B cell (primary cell): ENCODE measurements around the gene ZC3H18. TPM values are rescaled to one million over a fixed set of nuclear protein-coding genes. Genes with fewer than 3 reads are reported as not detected.
A peak's percentile ranks its signal among the peaks of the same experiment; 100 is the strongest.

Experiments used
- ATAC-seq: fragments of 200-7000 bp; cut with Tn5 transposase; one replicate; pipeline ENCODE4 v1.10.0; 2021; ENCODE audit warnings: low read depth, mild to moderate bottlenecking, moderate number of reproducible peaks, moderate library complexity
- CTCF ChIA-PET: fragments of 350-600 bp; sonication (Branson Sonifier 250); formaldehyde crosslinking; loops from one replicate; lab custom pipeline; 2021; ENCODE audit warnings: antibody characterized with exemption, inconsistent platforms; lab: Charles Lee
- POLR2A ChIA-PET: fragments of 350-600 bp; sonication (Branson Sonifier 250); formaldehyde crosslinking; loops from one replicate; lab custom pipeline; 2021; ENCODE audit warnings: antibody characterized with exemption; lab: Charles Lee
- DNase-seq: peaks from one replicate; pipeline ENCODE4 v3.0.0; 2013
- H2AFZ ChIP-seq: 2 replicates; pipeline ENCODE4 v1.6.1; 2012; ENCODE audit warnings: mild to moderate bottlenecking, low read depth, low read length; ENCODE audit not compliant: insufficient read depth, poor library complexity, severe bottlenecking
- H3K27ac ChIP-seq, 2 donors: 1 replicate in 1 of 2; 2 replicates in 1 of 2; pipeline ENCODE4 v1.5.1; 2012 to 2013; ENCODE audit warnings: low read length in 2 of 2, mild to moderate bottlenecking in 2 of 2, moderate library complexity in 1 of 2
- H3K27me3 ChIP-seq, 4 experiments: fragments of 200-600 bp in 1 of 4; sonication (generic) in 1 of 4; replicated peaks in 1 of 4; 1 replicate in 2 of 4; 2 replicates in 2 of 4; pipeline versions ENCODE4 v1.6.1 to v1.7.0; 2013 to 2016; ENCODE audit warnings: low read length in 3 of 4, mild to moderate bottlenecking in 2 of 4, mixed read lengths in 1 of 4, moderate library complexity in 1 of 4; ENCODE audit not compliant: insufficient read depth in 4 of 4, control insufficient read depth in 3 of 4; ENCODE audit errors: control extremely low read depth in 1 of 4
- H3K36me3 ChIP-seq, 2 experiments: replicated peaks in 1 of 2; 1 replicate in 1 of 2; 2 replicates in 1 of 2; pipeline versions ENCODE4 v1.6.1 to v1.7.1; 2013; ENCODE audit warnings: low read length in 1 of 2; ENCODE audit not compliant: insufficient read depth in 2 of 2, control insufficient read depth in 1 of 2; ENCODE audit errors: control extremely low read depth in 1 of 2, extremely low read depth in 1 of 2
- H3K4me1 ChIP-seq, 2 donors: fragments of 200-600 bp in 1 of 2; sonication (generic) in 1 of 2; 1 replicate in 1 of 2; 2 replicates in 1 of 2; pipeline versions ENCODE4 v1.5.1 to v1.6.1; 2013 to 2017; ENCODE audit warnings: low read length in 2 of 2; ENCODE audit not compliant: control insufficient read depth in 2 of 2, insufficient read depth in 2 of 2
- H3K4me2 ChIP-seq: replicated peaks from 2 replicates; pipeline ENCODE3; 2012; ENCODE audit warnings: mild to moderate bottlenecking, low read depth, low read length; ENCODE audit not compliant: poor library complexity, severe bottlenecking
- H3K4me3 ChIP-seq, 5 experiments: fragments of 200-600 bp in 1 of 5; sonication (generic) in 1 of 5; 1 replicate in 3 of 5; 2 replicates in 2 of 5; pipeline versions ENCODE4 v1.5.1 to v1.7.0; 2011 to 2016; ENCODE audit warnings: low read length in 4 of 5, mild to moderate bottlenecking in 4 of 5, low read depth in 2 of 5, control low read depth in 1 of 5, moderate library complexity in 1 of 5; ENCODE audit not compliant: insufficient read depth in 1 of 5; ENCODE audit errors: control extremely low read depth in 1 of 5, extremely low read depth in 1 of 5
- H3K79me2 ChIP-seq: fragments of 200-600 bp; sonication (generic); one replicate; pipeline ENCODE4 v1.6.0; 2016; ENCODE audit warnings: low read length; ENCODE audit not compliant: control insufficient read depth, insufficient read depth
- H3K9ac ChIP-seq: fragments of 200-600 bp; sonication (generic); 2 replicates; pipeline ENCODE4 v1.6.1; 2017; ENCODE audit warnings: mild to moderate bottlenecking, low read length, moderate library complexity
- H3K9me3 ChIP-seq, 3 donors: one replicate each; pipeline versions ENCODE4 v1.6.1 to v1.7.1; 2013; ENCODE audit warnings: low read length in 2 of 3; ENCODE audit not compliant: control insufficient read depth in 2 of 3, insufficient read depth in 1 of 3; ENCODE audit errors: control extremely low read depth in 1 of 3
- H4K20me1 ChIP-seq: 2 replicates; pipeline ENCODE4 v1.6.0; 2012; ENCODE audit warnings: mild to moderate bottlenecking, low read length; ENCODE audit not compliant: insufficient read depth, control insufficient read depth, poor library complexity, severe bottlenecking
- H3K27ac Mint-ChIP-seq: one replicate; pipeline ENCODE4 v1.8.0; 2021; ENCODE audit warnings: mixed read lengths
- H3K27me3 Mint-ChIP-seq: one replicate; pipeline ENCODE4 v1.8.0; 2021; ENCODE audit warnings: mixed read lengths
- H3K4me1 Mint-ChIP-seq: one replicate; pipeline ENCODE4 v1.8.0; 2021; ENCODE audit warnings: mixed read lengths
- H3K4me3 Mint-ChIP-seq: one replicate; pipeline ENCODE4 v1.8.0; 2021; ENCODE audit warnings: mixed read lengths
- H3K9me3 Mint-ChIP-seq: one replicate; pipeline ENCODE4 v1.8.0; 2022; ENCODE audit warnings: mixed read lengths; ENCODE audit not compliant: insufficient read depth
- EZH2 ChIP-seq: IDR thresholded peaks from 2 replicates; pipeline ENCODE4 v1.6.1; 2012; ENCODE audit warnings: borderline replicate concordance, low read depth, mild to moderate bottlenecking, moderate library complexity, low read length; ENCODE audit not compliant: insufficient read depth, poor library complexity, severe bottlenecking
- WGBS: methylation state at CpG from one replicate; pipeline ENCODE4 v1.1.5; 2013; ENCODE audit warnings: missing lambda C conversion rate; ENCODE audit not compliant: insufficient coverage; 5-methylcytosine and 5-hydroxymethylcytosine counted together
- intact Hi-C: fragments of 100-400 bp; cut with micrococcal nuclease; formaldehyde crosslinking; loops from one replicate; pipeline ENCODE4 v1.10.0; 2022
- polyA minus RNA-seq: library from RNA; depleted of rRNA, polyadenylated mRNA; stranded (reverse); fragments of >200 nt; gene quantifications from 2 replicates; pipeline ENCODE4 v1.2.3, GENCODE V29; 2012
- polyA plus RNA-seq: library from polyadenylated mRNA; depleted of rRNA; stranded (reverse); fragments of >200 nt; gene quantifications from 2 replicates; pipeline ENCODE4 v1.2.3, GENCODE V29; 2012
- total RNA-seq, 2 donors: library from RNA; stranded (reverse); fragments of 120-200 nt in 1 of 2; gene quantifications; 1 replicate in 1 of 2; 2 replicates in 1 of 2; pipeline versions ENCODE4 v1.2.3 to v1.2.4, GENCODE V29; 2013 to 2022
- TF ChIP-seq, protein P1 (sequence below): fragments of 200-600 bp; IDR thresholded peaks from one replicate; pipeline ENCODE4 v1.8.0; 2022; ENCODE audit warnings: antibody characterized with exemption, mild to moderate bottlenecking

The ZC3H18 gene
- total RNA-seq (74.2 and 84.1 TPM in 2 replicates), polyA plus RNA-seq (40.4 and 63.5 TPM in 2 replicates), polyA minus RNA-seq (21.2 and 34.5 TPM in 2 replicates)
- total RNA-seq (2013) = 16.7 TPM

DNA sequence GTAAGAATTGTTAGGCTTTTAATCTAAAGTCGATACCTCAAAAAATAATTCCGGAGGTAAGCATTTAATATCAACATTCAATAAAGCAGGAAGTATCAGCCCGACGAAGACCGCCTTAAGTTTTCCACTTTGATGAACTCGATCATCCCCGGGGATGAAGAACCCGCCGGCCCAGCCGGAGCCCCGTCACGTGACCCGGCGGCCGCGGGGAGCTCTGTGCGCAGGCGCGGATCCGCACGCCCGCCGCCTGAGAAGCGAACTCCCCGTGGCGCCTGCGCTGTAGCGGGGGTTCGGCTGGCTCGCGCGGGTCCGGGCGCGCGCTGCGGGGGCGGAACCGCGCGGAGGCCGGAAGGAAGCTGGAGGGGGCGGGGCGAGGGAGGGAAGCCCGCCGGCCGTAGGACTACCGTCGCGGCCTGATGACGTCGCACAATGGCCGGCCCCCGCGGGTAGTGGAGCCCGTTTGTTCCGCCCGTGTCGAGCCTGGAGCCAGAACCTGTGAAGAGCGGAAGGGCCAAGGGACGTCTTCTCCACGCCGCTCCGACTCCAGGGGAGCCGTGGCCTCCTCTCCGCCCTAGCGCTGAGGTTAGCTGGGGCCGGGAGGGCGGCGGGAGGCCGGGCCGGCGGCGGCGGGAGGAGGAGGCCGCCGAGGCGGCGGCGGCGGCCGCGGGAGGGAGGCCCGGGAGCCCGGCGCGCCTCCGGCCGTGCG lies at the start of gene ZC3H18:
Gene ZC3H18, plus strand, starts transcription at position 419 of the 706 bp plus-strand sequence. CDS start 6,721 bp downstream, outside the sequence.
- DNase-seq (peak; percentile 99), ATAC-seq (peak; percentile 93)
- no peaks in the 10 kb centered on the region for H3K9me3 ChIP-seq
- H2AFZ ChIP-seq = peak within 1 kb of the TSS; percentile 84
- peak within 1 kb of the TSS; percentile 90 for H3K4me3 Mint-ChIP-seq
- peak within 1 kb of the TSS; percentile 92 for H3K4me2 ChIP-seq
- H3K27ac ChIP-seq = peak within 1 kb of the TSS; percentile 52 to 87
- H3K27ac Mint-ChIP-seq = peak within 1 kb of the TSS; percentile 91
- peaks cover 45% of the 10 kb centered on the region for H3K79me2 ChIP-seq
- H3K27me3 ChIP-seq = no peaks in the 10 kb centered on the region
- peaks cover 0 to under 1% of the 10 kb centered on the region in 2 experiments for H3K36me3 ChIP-seq
- peak within 1 kb of the TSS; percentile 81 for H3K9ac ChIP-seq
- no peak for TF ChIP-seq EZH2
- TF ChIP-seq, protein P1, sequence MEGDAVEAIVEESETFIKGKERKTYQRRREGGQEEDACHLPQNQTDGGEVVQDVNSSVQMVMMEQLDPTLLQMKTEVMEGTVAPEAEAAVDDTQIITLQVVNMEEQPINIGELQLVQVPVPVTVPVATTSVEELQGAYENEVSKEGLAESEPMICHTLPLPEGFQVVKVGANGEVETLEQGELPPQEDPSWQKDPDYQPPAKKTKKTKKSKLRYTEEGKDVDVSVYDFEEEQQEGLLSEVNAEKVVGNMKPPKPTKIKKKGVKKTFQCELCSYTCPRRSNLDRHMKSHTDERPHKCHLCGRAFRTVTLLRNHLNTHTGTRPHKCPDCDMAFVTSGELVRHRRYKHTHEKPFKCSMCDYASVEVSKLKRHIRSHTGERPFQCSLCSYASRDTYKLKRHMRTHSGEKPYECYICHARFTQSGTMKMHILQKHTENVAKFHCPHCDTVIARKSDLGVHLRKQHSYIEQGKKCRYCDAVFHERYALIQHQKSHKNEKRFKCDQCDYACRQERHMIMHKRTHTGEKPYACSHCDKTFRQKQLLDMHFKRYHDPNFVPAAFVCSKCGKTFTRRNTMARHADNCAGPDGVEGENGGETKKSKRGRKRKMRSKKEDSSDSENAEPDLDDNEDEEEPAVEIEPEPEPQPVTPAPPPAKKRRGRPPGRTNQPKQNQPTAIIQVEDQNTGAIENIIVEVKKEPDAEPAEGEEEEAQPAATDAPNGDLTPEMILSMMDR = no peak
- POLR2A ChIA-PET = interaction anchor here (0.5 to 1.7 kb wide), 12 partner anchors 9 to 1063 kb away, joined by 3 to 7 read pairs (median 3); partner anchors contain the start of gene KLHDC4
- intact Hi-C loops = loop anchor here (1.0 to 5.0 kb wide), 5 partner anchors 36 to 803 kb away; partner anchors contain the start of genes KLHDC4 and ZFPM1
- H3K4me1 ChIP-seq = peaks cover 17 to 18% of the 10 kb centered on the region in 2 donors
- peaks cover 25% of the 10 kb centered on the region for H3K4me1 Mint-ChIP-seq
- WGBS = under 1% methylated on average over 89 of the region's 90 CpGs
- H3K27me3 Mint-ChIP-seq = no peaks in the 10 kb centered on the region
- H3K9me3 Mint-ChIP-seq = no peaks in the 10 kb centered on the region
- CTCF ChIA-PET = interaction anchor here (0.6 to 2.4 kb wide), 12 partner anchors 7 to 1294 kb away, joined by 3 to 9 read pairs (median 4); partner anchors contain the start of genes IL17C and KLHDC4
- peaks cover 45% of the 10 kb centered on the region for H4K20me1 ChIP-seq
- peak within 1 kb of the TSS; percentile 55 to 76 (median 73) for H3K4me3 ChIP-seq

- WGBS = 91% methylated on average over 9 of the region's 9 CpGs
- Mint-ChIP-seq H3K27ac (no peak overlapping the region), H3K27me3 (no peaks in the 10 kb centered on the region), H3K4me3 (no peak overlapping the region), H3K9me3 (no peaks in the 10 kb centered on the region), H3K4me1 (peaks cover 5% of the 10 kb centered on the region)
- Histone ChIP-seq H2AFZ (no peak overlapping the region), H3K4me2 (no peak overlapping the region), H3K9ac (no peak overlapping the region), H3K36me3 (no peaks in the 10 kb centered on the region), H3K27ac (no peak overlapping the region), H3K4me1 (no peaks in the 10 kb centered on the region), H3K9me3 (no peaks in the 10 kb centered on the region), H3K27me3 (no peaks in the 10 kb centered on the region), H4K20me1 (peaks cover under 1% of the 10 kb centered on the region), H3K79me2 (peaks cover 3% of the 10 kb centered on the region), H3K4me3 (no peak overlapping the region)
- TF ChIP-seq, protein P1 = no peak
- no peak for TF ChIP-seq EZH2
- ChIA-PET POLR2A (no interaction called here), CTCF (no interaction called here)
- DNase-seq = no peak
- no peak for ATAC-seq
- intact Hi-C loops = no loop called here
Measured at GRCh38 chr16:88521674-88522073, 48.5 kb upstream of the ZC3H18 start.
